CD4-positive, alpha-beta T cell treated with Interleukin-15 for 4 hours (primary cell): ENCODE data around the gene EIF3K.

ENCODE experiments used
- DNase-seq: peaks from one replicate; pipeline ENCODE4 v3.0.0-alpha.2; 2020; ENCODE audit warnings: low spot score

Gene EIF3K

DNA sequence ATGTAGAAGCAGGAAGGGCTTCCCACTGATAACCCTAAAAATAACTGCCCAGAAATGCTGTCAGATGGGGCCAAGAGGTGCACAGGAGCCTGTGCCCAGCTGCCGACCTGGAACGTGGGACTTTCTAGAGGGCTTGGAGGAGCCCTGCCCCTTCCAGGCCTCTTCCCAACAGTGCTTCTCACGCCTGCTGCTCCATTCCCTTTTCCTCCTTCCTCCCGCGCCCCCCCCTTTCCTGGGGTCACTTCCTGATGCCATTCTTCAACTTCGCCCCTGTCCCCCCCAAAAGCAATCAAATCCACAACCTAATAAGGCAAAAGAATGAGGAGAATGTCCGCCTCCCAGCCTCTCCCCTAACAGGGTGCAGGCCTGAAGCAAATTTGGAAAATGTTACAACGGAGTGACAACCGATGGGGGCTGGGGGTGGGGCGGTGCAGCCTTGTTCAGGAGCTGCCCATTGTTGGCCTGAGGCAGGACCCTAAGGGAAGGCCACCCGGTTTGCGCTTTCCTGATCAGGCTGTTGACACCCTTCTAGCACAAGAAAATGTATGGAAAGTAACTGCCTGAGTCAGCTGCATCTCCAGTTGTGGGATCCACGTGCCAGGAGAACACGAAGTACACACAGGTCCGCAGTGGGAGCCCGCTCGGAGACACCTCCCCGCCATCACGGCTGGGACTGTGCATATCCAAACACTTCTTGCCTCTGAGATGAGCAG is 47.1 kb downstream of the EIF3K start:
- no peak for DNase-seq

DNA sequence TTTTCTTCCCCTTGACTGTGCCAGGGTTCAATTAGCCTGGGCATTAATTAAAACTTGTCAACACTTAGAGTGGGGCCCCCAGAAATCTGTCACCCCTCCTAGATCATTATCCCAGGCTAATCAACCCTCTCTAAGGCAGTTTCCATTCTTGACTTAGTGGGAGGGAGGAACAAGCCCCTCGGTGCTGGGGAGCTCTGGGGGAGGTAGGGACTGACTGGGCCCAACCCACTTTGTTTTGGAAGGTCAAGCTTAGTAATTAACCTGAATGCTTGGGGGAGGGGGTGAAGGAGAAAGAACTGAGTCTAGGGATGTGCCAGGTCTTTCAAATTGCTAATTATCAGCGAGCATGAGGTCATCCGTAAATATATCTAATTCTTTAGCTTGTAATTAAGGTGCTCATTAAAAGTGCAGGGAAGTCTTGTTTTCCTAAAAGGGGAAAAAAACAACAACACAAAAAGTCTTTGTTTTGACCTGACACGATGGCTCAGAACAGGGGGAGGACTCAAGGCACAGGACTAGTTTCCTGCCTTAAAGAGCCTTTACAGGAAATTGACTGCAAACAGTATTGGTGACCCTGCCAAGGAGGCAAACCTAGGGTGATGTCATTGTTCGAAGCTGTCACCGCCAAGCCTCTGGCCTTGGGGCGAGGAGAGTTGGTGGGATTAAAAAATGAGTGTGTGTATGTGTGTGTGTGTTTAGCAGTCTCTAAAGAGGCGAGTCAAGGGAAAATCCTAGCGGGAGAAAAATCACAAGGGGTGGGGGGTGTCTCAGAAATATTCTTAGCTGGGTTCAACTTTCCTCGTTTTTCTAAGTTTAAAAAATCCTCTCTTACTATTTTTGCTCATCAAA is 47.9 kb downstream of the EIF3K start:
- peak; percentile 63 for DNase-seq

DNA sequence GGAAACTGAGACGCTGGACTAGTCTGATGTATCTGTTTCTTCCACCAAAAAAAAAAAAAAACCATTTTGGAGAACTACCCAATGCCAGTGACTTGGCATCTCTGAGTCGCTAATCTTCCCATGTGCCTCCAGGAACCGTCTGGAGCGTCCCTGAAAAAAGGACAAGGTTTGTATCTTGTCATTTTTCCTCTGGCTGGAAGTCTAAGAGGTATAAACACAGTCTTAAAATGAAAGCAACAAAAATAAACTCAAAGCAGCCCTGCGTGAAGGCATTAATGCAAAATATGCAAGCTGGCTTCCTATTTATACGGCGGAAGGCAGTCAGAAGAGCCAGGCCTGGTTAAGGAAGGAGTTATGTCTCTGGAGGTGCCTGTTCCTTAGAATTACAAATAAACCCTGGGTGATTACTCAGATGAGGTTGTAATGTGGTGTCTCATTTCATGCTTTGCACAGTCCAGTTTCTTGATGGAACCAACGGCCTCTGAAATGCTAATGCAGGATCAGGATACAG is 48.7 kb downstream of the EIF3K start:
- no peak for DNase-seq

DNA sequence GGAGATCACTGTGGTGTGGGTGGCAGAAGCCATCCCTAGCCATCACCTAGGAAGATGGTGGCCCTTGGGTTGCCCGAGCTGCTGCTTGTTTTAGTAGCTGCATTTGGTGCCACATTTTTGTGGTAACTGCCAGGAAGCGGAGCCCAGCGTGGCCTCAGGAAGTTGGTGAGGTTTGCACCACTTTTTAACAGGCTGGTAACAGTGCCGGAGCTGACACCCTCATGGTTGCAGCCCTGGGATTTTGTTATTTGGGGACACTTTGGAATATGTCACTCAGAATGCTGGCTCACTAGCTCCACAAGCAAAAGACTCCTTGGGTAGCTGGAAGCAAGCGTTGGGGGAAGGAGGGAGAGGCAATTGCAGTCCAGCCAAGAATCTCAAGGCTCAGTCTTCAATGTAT is 50.6 kb downstream of the EIF3K start:
- DNase-seq, result peak; percentile 46

DNA sequence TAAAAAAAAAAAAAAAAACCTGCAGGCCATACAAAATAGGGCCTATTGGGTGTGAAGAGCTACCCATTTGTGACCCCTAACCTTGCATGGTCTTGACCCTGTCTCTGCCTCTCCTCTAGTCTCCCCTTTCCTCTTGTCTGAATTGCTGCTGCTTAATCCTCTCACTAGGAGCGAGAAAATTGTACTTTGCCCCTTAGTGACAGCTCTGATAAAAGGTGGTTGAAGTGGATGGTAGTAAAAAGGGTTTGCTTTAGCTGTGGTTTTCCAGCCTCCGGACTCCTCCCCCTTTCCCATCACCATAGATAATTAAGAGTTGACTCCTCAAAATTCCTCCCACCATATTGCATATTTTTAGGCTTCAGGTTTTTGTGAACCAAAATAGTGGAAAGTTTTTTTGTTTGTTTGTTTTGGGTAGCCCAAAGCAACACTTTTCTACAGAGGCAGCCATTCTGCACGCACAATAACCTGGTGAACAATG is 52.0 kb downstream of the EIF3K start:
- DNase-seq, result no peak

DNA sequence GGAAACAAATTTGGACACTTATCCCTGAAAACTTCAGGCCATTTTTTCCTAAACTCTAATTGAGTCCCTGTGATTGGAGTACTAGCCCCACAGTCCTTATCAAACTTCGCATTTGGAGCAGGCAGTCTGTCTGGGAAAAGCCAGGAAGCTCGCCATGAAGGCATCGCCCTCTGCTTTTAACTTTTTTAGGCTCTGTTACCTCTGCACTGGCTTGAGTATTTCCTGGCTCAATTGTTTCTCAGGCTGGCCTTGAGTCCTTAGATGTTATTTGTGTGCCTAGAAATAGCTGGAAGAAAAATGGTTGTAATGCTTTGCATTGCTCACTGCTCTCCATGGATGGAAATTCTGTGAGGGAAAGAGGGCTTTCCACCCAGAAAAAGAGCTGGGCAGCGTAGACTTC is 52.7 kb downstream of the EIF3K start:
- DNase-seq, result no peak

DNA sequence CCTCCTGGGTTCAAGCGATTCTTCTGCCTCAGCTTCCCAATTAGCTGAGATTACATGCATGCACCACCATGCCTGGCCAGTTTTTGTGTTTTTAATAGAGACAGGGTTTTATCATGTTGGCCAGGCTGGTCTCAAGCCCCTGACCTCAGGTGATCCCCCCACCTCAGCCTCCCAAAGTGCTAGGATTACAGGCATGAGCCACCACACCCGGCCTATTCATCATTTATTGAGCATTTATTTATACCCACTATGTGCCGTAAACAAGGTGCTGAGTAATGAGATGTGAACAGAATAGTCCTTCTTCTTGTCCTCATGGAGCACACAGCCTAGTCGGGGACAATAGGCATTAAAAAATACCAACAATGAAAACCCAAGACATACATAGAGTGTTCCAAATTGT is 54.0 kb downstream of the EIF3K start:
- DNase-seq, result no peak

DNA sequence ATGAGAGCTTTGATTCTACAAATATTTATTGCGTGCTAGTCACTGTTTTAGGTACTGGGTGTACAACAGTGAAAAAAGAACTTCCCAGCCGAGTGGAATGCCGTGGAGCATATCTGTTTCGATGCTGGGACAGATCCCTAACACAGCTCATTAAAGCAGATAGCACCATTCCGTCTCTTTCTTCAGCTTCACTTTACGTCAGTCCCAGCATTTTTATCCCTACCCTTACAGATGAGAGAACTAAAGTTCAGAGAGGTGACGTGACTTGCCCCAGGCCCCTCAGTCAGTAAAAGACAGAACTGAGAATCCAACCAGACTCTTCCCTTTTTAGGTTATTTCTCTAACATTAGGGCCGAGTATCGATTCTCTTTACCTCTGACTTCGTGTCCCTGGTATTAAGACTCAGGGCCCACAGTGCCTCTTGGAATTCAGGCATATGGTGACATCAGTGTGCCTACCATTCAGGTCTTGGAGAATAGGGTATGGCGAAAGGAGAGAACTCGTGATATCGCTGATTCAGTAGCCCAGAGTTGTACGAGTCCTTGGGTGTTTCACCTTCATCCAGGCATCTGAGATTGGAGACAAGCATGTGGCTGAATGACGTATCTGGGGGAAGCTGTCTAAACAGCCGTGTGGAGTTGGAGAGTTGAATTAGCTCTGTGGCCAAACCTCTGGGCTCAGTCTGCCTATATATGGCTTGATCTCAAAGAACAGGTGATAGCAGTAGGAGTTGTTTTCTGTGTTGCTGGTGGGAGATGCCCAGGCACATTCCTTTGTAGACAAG is 55.6 kb downstream of the EIF3K start:
- DNase-seq, result no peak

DNA sequence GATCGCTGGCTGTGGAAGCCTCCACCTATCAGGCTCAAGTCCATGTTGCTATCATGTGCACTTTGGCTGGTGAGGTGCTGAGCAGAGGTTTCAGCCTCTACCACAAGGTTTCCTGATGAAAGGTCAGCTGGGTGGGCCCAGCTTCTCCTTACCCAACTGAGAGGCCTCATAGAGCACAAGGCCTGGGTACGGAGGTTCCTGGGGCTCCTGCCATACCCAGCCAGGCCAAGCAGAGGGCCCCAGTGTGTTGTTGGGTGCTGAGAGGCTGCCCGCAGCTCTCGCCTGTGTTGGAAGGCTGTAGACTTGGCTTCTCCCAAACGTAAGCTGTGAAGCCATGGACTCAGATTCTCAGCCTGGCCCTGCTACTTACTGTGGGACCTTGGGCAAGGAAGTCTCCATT is 56.6 kb downstream of the EIF3K start:
- no peak for DNase-seq

DNA sequence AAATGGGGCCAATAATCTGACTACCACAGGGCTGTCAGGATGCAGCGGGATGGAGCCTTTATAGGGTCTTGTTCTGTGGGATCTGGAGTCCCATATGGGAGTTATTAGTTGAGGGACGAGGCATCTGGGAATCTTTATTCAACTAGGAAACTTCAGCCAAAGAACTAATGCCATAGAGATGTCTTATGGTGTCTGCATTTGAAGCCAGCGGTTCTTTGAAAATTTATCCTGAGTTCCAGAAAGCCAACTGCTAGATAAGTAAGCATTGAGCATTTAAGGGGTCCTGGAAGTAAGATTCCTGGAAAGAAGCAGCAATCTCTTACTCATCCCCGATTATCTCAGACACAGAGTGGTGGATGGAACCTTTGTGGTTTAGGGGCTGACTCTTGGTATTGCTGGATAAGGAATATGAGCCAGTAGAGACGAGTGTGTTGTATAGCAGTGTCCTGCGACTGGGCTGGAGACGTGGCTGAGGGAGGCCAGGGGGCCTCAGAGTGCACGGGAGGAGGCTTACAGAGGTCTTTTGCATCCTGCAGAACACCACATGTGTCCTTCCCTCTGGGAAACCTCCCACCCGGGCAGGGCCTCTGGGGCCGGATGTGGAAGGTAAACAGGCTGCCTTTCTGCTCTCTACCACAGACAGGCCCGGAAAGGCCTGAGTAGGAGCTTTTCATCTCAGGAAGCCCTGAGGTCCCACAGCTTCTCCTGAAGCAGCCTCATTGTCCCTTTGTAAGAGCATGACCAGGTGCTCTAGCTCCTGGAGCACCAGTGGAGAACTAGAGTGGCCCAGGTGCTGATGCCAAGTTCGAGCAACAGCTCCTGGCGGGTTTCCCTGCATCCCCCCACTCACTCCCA is 57.3 kb downstream of the EIF3K start:
- no peak for DNase-seq

DNA sequence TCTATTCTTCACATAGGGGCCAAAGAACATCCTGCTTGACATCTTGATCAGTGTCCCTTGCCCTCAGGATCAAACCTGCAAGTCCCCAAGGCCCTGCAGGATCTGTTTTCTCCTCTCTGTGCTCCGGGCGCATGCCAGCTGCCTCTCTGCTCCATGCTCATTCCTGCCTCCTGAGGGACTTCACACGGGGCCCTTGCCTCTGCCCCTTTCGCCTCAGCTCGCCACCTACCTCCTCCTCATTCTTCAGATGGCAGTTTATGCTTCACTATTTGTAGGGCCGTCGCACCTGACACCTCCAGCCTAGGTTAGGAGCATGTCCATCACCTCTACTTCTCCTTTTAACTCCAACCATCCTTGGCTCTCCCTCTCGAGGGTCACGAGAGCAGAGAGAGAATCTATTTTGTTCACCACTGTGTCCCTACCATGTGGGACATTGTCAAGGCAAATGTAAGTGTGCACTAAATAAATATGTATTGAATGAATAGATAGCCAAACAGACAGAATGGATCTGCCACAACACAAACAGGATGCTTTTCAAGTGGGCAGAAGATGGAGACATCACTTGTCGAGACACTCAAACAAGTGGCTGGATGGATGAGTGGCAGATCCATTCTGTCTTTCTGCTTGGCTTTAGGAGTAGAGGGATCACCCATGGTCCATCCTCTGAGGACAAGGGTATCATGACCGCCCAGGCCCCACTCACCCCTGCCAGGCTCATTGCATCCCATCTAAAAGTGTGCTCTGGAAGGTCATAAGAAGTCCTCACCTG is 58.1 kb downstream of the EIF3K start:
- no peak for DNase-seq

DNA sequence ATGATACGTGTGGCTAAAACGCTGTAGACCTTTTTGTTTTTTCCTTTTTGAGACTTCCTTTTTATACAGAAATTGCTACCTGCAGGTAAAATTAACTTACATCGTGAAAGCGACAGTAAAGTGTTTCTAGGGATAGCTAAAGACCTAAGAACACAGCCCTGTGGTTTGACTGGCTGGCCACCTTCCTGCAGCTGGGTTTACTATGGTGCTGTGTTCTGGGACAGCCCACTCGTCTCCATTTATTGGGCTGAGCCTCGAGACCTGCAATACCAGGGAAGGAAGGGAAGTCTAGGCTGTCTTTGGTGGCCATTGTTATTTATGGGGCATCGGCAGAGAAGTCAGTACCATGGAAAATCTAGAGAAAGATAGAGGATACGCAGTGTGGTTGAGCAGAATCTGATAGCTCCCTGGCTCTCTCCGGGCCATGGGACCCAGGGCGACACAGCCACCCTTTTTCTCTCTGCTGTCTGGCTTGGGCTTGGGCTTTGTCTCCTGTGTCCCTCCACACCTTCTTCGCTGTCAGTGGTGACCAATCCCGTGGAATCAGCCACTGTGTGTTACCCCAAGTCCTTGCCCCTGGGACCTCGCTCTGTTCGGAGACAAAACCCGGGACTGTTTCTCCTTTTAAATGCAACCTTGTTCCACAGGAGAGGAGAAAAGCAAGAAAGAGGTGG is 59.4 kb downstream of the EIF3K start:
- no peak for DNase-seq

DNA sequence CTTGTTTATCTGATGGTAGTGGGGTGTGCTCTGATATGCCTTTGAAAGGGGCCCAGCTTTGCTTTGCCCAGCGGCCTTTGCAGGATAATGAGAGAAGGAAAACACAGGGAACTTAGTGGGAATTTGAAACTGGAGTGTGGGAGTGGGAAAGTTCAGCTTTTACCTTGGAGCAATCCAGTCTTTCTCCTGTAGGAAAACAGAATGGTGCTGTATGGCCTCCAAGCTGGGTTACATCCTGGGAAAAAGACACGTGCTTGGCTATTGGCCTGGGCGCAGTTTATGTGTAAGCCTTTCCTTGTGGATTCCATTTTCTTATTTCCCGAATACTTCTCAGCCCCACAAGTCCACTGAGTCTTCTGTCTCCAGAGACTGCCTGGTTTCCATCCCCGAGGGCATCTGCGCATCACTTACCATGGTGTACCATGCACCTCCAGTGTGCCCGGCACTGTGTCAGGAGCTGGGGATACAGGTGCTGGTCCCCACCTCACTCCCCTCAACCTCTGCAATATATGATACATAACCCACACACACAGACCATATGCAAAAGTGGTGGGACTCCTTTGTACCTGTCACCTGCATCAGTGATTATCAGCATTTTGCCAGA is 60.0 kb downstream of the EIF3K start:
- no peak for DNase-seq

DNA sequence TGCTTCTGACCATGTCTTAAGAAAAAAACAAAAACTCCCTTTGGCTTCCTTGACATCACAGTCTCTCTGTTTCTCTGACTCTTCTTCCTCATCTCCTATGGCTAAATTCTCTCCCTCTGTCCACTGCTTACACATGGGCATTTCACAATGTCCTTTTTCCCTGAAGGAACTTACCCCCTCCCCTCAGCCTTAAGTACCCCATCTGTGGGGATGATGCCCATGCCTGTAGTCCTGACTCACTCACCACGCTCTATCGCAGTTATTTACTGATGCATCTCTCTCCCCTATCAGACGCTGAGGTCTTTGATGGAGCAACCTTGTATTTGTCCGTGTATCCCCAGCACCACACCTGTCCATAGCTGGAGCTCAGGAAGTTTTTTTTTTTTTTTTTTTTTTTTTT is 60.9 kb downstream of the EIF3K start:
- no peak for DNase-seq

DNA sequence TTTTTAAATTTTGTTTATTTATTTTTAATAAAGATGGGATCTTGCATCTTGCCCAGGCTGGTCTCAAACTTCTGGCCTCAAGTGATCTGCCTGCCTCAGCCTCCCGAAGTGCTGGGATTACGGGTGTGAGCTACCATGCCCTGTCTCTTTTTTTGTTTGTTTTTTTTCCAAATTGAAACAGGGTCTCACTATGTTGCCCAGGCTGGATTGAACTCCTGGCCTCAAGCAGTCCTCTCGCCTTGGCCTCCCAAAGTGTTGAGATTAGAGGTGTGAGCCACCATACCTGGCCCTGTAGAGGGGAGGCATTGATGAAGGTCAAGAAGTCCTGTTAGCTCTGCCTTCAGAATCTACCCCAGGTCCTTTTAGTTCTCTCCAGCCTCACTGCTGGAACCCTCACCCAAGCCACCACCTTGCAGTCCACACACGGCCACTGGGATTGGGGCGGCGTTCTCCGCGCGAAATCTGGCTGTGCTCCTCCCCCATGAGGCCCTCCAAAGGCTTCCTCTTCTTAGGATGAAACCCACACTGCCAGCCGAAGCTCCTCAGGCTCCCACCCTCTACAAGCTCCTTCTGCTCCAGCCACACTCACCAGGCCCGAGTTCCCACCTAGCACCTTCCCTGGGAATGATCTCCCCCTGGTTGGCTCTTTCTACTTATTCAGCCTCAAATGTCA is 63.3 kb downstream of the EIF3K start:
- DNase-seq, result no peak

DNA sequence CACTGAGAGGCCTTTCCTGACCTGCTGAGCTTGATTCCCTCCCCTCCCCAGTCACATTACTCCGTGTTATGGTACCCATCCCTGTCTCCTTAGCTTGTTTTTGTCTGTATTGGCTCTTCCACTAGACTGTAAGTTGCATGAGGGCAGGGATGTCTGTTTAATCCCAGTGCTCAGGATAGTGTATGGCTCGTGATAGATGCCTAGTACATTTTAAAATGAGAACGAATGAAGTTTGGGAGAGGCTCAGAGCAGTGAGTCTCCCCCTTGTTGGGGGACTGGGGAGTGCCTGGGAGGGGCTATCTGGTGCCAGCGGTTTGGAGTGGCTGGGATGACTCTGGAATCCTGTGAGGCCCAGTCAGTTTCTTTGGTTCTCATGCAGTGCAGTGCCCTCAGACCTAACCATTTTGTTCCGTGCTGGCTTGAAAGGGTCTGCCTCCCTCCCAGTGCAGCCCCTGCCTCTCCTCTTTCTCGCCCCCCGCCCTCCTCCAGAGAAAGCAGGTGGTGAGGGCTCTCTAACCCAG is 63.9 kb downstream of the EIF3K start:
- DNase-seq, result no peak

DNA sequence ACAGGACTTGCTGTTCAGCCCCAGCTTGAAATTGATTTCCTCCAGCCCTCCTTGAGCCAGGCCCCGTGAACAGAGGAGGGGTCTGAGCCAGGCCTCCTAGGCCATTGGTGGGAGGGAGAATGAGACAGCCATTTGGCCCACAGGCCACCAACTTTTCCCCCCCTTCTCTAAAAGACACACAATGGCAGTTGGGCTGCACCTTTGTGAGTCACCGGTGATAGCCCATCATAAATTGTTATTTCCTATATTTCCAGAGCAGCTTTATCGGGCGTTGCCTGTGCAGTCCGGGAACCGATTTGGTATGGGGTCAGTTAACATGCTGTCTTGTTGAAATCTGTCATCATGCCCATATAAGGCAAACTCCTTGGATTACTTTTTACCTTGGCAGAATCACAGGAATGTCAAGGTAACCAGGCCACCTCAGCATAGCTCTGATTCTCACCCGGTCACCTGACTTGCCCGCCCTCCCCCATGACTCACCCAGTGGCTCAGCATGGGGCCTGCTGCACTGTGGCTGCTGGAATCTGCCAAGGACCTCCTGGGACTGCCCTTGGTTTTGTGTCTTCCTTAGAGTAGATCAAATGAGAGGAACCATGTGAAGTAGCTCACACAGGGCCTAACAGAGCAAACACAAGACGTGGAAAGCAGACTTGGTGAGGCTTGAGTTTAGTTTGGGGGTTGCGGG is 64.5 kb downstream of the EIF3K start:
- DNase-seq, result peak; percentile 74
